Muscle layer of duodenum (tissue), 2 donors: Measurements from ENCODE around the gene CCDC30.

Experiments
- H3K27ac ChIP-seq: one replicate; pipeline ENCODE4 v1.7.0; 2013; ENCODE audit warnings: mild to moderate bottlenecking, low read length
- H3K27me3 ChIP-seq: one replicate; pipeline ENCODE4 v1.7.0; 2013; ENCODE audit warnings: low read depth, mild to moderate bottlenecking, control low read depth, low read length
- H3K36me3 ChIP-seq, 2 donors: one replicate each; pipeline ENCODE4 v1.7.0; 2013; ENCODE audit warnings: low read length in 2 of 2, control low read depth in 1 of 2, mild to moderate bottlenecking in 1 of 2; ENCODE audit not compliant: insufficient read depth in 2 of 2, control insufficient read depth in 1 of 2
- H3K4me1 ChIP-seq, 2 donors: one replicate each; pipeline ENCODE4 v1.7.0; 2013; ENCODE audit warnings: low read length in 2 of 2, mild to moderate bottlenecking in 2 of 2, control low read depth in 1 of 2, moderate library complexity in 1 of 2; ENCODE audit not compliant: insufficient read depth in 2 of 2, control insufficient read depth in 1 of 2
- H3K4me3 ChIP-seq, 2 donors: one replicate each; pipeline ENCODE4 v1.7.0; 2013; ENCODE audit warnings: low read length in 2 of 2, low read depth in 1 of 2, mild to moderate bottlenecking in 1 of 2
- H3K9me3 ChIP-seq, 2 donors: one replicate each; pipeline ENCODE4 v1.7.0; 2013; ENCODE audit warnings: low read length in 2 of 2, control low read depth in 1 of 2, mild to moderate bottlenecking in 1 of 2; ENCODE audit not compliant: control insufficient read depth in 1 of 2
- donor health status: healthy.

The CCDC30 gene

GRCh38 chr1:42427240-42427639 lies 35.8 kb upstream of the CCDC30 start:
- no peaks in the 10 kb centered on the region for H3K4me1 ChIP-seq
- no peaks in the 10 kb centered on the region for H3K36me3 ChIP-seq
- H3K27me3 ChIP-seq: no peaks in the 10 kb centered on the region
- no peak overlapping the region for H3K27ac ChIP-seq
- H3K9me3 ChIP-seq: no peaks in the 10 kb centered on the region
- H3K4me3 ChIP-seq: no peak overlapping the region

DNA sequence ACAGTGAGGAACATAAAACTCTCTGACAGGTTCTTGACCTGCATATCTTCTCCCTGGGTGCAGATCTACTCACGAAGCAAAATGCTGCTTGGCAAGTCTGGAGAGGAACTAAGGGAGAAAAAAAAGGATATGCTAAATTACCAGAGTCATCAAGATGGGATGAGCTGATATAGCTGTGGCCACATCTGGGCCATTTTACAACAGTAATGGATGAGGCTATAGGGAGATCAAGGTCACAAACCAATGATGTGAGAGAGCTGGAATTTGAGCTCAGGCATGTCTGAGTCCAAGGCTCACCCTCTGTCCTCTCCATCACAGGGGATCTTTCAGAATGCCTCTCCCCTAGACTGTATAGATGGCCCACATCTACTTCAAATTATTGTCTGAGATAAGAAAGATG lies 33.5 kb upstream of the CCDC30 start:
- Histone ChIP-seq H3K4me1 (no peaks in the 10 kb centered on the region), H3K4me3 (no peak overlapping the region), H3K27ac (no peak overlapping the region), H3K36me3 (no peaks in the 10 kb centered on the region), H3K27me3 (no peaks in the 10 kb centered on the region), H3K9me3 (no peaks in the 10 kb centered on the region)

- H3K27me3 ChIP-seq: no peaks in the 10 kb centered on the region
- no peak overlapping the region for H3K27ac ChIP-seq
Observed at GRCh38 chr1:42430286-42431135, 32.6 kb upstream of the CCDC30 start.

DNA sequence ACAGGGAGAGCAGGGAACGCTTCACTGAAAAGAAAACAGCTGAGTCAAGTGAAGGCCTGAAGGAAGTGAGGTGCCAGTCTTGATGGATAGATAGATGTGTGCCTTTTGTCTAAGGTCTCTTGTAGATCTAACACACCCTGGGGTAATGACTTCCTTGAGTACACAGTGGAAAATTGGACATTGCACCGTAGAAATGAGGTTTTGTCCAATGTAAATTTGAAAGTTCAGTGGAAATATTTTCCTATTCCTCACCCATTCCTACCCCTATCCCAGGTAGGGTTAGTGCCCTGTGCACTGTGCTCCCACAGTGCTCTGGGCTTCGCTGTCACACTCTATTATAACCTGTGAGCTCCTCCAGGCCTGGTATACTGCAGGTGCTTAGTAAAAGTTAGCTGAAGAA lies 31.6 kb upstream of the CCDC30 start:
- no peak overlapping the region for H3K27ac ChIP-seq

More at GRCh38 chr1:42430286-42431135, 32.6 kb upstream of the CCDC30 start:
- H3K4me3 ChIP-seq: no peak overlapping the region
- H3K36me3 ChIP-seq: no peaks in the 10 kb centered on the region
- no peaks in the 10 kb centered on the region for H3K9me3 ChIP-seq
- no peaks in the 10 kb centered on the region for H3K4me1 ChIP-seq

GRCh38 chr1:42432714-42433113 lies 30.4 kb upstream of the CCDC30 start:
- H3K27me3 ChIP-seq: no peaks in the 10 kb centered on the region

More for the DNA sequence above, 31.6 kb upstream of the CCDC30 start:
- H3K4me3 ChIP-seq: no peak overlapping the region
- no peaks in the 10 kb centered on the region for H3K36me3 ChIP-seq
- H3K4me1 ChIP-seq: no peaks in the 10 kb centered on the region
- H3K27me3 ChIP-seq: no peaks in the 10 kb centered on the region
- no peaks in the 10 kb centered on the region for H3K9me3 ChIP-seq

GRCh38 chr1:42433369-42433768 lies 29.7 kb upstream of the CCDC30 start:
- Histone ChIP-seq H3K36me3 (no peaks in the 10 kb centered on the region), H3K27me3 (no peaks in the 10 kb centered on the region), H3K4me3 (no peak overlapping the region), H3K27ac (no peak overlapping the region), H3K4me1 (no peaks in the 10 kb centered on the region), H3K9me3 (no peaks in the 10 kb centered on the region)

More at GRCh38 chr1:42432714-42433113, 30.4 kb upstream of the CCDC30 start:
- Histone ChIP-seq H3K9me3 (no peaks in the 10 kb centered on the region), H3K4me3 (no peak overlapping the region), H3K36me3 (no peaks in the 10 kb centered on the region), H3K27ac (no peak overlapping the region), H3K4me1 (no peaks in the 10 kb centered on the region)

GRCh38 chr1:42434340-42434739 lies 28.7 kb upstream of the CCDC30 start:
- Histone ChIP-seq H3K27me3 (no peaks in the 10 kb centered on the region), H3K9me3 (no peaks in the 10 kb centered on the region), H3K4me1 (no peaks in the 10 kb centered on the region), H3K4me3 (no peak overlapping the region), H3K27ac (no peak overlapping the region), H3K36me3 (no peaks in the 10 kb centered on the region)

- no peaks in the 10 kb centered on the region for H3K4me1 ChIP-seq
- H3K27ac ChIP-seq: no peak overlapping the region
- H3K27me3 ChIP-seq: no peaks in the 10 kb centered on the region
Observed at GRCh38 chr1:42439940-42440339, 23.1 kb upstream of the CCDC30 start.

DNA sequence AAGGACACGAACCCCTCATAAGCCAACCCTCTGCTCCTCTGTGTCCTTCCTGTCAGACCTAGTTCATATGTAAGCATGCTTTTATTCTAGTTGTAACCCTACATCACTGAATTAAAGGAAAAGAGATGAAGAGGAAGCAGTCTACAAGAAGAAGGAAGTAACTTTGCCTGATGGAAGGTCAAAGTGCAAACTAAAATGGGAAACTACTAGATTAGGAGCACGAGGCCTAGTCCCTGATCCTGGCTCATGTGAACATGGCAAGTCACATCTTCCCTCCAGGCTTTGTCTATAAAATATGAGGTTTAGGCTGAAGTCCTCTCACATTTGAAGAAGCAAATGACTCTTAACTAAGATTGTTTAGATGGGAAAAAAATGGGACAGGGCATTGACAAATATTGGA lies 20.4 kb upstream of the CCDC30 start:
- Histone ChIP-seq H3K4me3 (no peak overlapping the region), H3K27ac (no peak overlapping the region), H3K4me1 (no peaks in the 10 kb centered on the region), H3K9me3 (no peaks in the 10 kb centered on the region), H3K36me3 (no peaks in the 10 kb centered on the region), H3K27me3 (no peaks in the 10 kb centered on the region)

More at GRCh38 chr1:42439940-42440339, 23.1 kb upstream of the CCDC30 start:
- H3K9me3 ChIP-seq: no peaks in the 10 kb centered on the region
- H3K36me3 ChIP-seq: no peaks in the 10 kb centered on the region
- no peak overlapping the region for H3K4me3 ChIP-seq

DNA sequence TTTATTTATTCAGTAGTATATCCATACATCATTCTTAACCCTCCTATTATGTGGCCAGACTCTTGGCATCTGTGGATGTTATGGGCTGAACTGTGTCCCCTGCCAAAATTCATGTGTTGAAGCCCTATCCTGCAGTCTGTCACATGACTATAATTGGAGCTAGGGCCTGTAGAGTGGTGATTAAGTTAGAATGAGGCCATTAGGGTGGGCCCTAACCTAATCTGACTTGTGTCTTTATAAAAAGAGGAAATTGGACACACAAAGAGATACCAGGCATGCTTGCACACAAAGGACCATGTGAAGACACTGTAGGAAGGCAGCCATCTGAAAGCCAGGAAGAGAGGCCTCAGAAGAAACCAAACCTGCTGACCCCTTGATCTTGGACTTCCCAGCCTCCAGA lies 13.8 kb upstream of the CCDC30 start:
- Histone ChIP-seq H3K9me3 (no peaks in the 10 kb centered on the region), H3K4me3 (no peak overlapping the region), H3K36me3 (no peaks in the 10 kb centered on the region), H3K4me1 (no peaks in the 10 kb centered on the region), H3K27ac (no peak overlapping the region), H3K27me3 (no peaks in the 10 kb centered on the region)

DNA sequence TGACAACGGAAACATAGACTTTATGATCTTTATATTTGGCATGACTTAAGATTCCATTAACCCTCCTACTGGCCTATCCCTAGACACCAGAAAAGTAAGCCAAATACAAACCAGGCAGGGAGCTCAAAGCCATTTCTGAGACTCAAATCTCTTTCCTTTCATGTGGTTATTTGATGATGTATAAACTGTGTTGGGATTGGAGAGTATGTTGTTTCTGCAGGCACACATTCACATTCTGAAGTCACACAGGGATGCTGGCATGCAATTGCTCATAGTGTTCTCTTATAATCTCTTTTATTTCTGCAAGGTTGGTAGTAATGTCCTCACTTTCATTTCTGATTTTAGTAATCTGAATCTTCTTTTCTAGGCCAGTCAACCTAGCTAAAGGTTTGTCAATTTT lies 13.0 kb upstream of the CCDC30 start:
- Histone ChIP-seq H3K9me3 (no peaks in the 10 kb centered on the region), H3K27me3 (no peaks in the 10 kb centered on the region)

GRCh38 chr1:42453386-42453785 lies 9.7 kb upstream of the CCDC30 start:
- Histone ChIP-seq H3K9me3 (no peaks in the 10 kb centered on the region), H3K27ac (no peak overlapping the region), H3K36me3 (no peaks in the 10 kb centered on the region), H3K27me3 (no peaks in the 10 kb centered on the region), H3K4me3 (no peak overlapping the region), H3K4me1 (peaks cover 5 to 14% of the 10 kb centered on the region in 2 donors)

More for the DNA sequence above, 13.0 kb upstream of the CCDC30 start:
- Histone ChIP-seq H3K27ac (no peak overlapping the region), H3K36me3 (no peaks in the 10 kb centered on the region), H3K4me3 (no peak overlapping the region), H3K4me1 (no peaks in the 10 kb centered on the region)
